Smooth muscle cell (in vitro differentiated cells): ENCODE data around the gene SYNGAP1. TPM values are rescaled to one million over a fixed set of nuclear protein-coding genes. Genes with fewer than 3 reads are reported as not detected.

Experiments used
- DNase-seq: peaks from one replicate; lab custom pipeline; 2025; ENCODE audit not compliant: unreplicated experiment; lab: John Stamatoyannopoulos, UW
- H2AFZ ChIP-seq: fragments of 200-600 bp; sonication (generic); 2 replicates; pipeline ENCODE4 v1.6.0; 2016; ENCODE audit warnings: antibody characterized with exemption, low read depth, mild to moderate bottlenecking
- H3F3A ChIP-seq: fragments of 200-600 bp; sonication (generic); 2 replicates; pipeline ENCODE4 v1.6.0; 2017; ENCODE audit warnings: antibody characterized with exemption, low read depth
- H3K27ac ChIP-seq: fragments of 200-600 bp; sonication (generic); 2 replicates; pipeline ENCODE4 v1.5.1; 2016; ENCODE audit warnings: low read depth, mild to moderate bottlenecking
- H3K27me3 ChIP-seq: fragments of 200-600 bp; sonication (generic); 2 replicates; pipeline ENCODE4 v1.6.1; 2016; ENCODE audit warnings: low read depth, mild to moderate bottlenecking
- H3K36me3 ChIP-seq: fragments of 200-600 bp; sonication (generic); 2 replicates; pipeline ENCODE4 v1.5.1; 2016; ENCODE audit warnings: low read depth
- H3K4me1 ChIP-seq: fragments of 200-600 bp; sonication (generic); 2 replicates; pipeline ENCODE4 v1.5.1; 2016; ENCODE audit warnings: low read depth
- H3K4me2 ChIP-seq: fragments of 200-600 bp; sonication (generic); 2 replicates; pipeline ENCODE4 v1.6.0; 2016; ENCODE audit warnings: mild to moderate bottlenecking
- H3K4me3 ChIP-seq: fragments of 200-600 bp; sonication (generic); 2 replicates; pipeline ENCODE4 v1.5.1; 2016; ENCODE audit warnings: mild to moderate bottlenecking
- H3K79me2 ChIP-seq: fragments of 200-600 bp; sonication (generic); 2 replicates; pipeline ENCODE4 v1.6.0; 2016; ENCODE audit warnings: low read depth, mild to moderate bottlenecking
- H3K9ac ChIP-seq: fragments of 200-600 bp; sonication (generic); 2 replicates; pipeline ENCODE4 v1.6.0; 2016; ENCODE audit warnings: low read depth
- H3K9me3 ChIP-seq: fragments of 200-600 bp; sonication (generic); replicated peaks from 2 replicates; pipeline ENCODE4 v1.5.1; 2016; ENCODE audit warnings: low read depth
- H4K20me1 ChIP-seq: fragments of 200-600 bp; sonication (generic); 2 replicates; pipeline ENCODE4 v1.6.0; 2016; ENCODE audit warnings: low read depth
- CTCF ChIP-seq: fragments of 200-600 bp; sonication (generic); IDR thresholded peaks from 2 replicates; pipeline ENCODE4 v1.5.1; 2017; ENCODE audit warnings: borderline replicate concordance, mild to moderate bottlenecking, antibody characterized with exemption; ENCODE audit not compliant: insufficient read depth, poor library complexity, severe bottlenecking
- WGBS: methylation state at CpG from one replicate; pipeline ENCODE4 v1.1.7; 2016; ENCODE audit warnings: low lambda C conversion rate; 5-methylcytosine and 5-hydroxymethylcytosine counted together
- polyA plus RNA-seq: library from polyadenylated mRNA; unstranded; fragments of >200 nt; fragmentation: Nextera tagmentation; extraction: Ambion mirVana; gene quantifications from 2 replicates; pipeline ENCODE4 v1.2.1, GENCODE V29; 2016
- total RNA-seq: library from RNA; depleted of rRNA; stranded (reverse); fragments of >200 nt; gene quantifications from 2 replicates; pipeline ENCODE4 v1.2.3, GENCODE V29; 2014

SYNGAP1 gene
- total and polyA plus RNA-seq, 2 experiments from 2014 or later = 1.9 to 10.4 TPM

GRCh38 chr6:33443619-33444504, 24.0 kb downstream of the SYNGAP1 start:
- no peaks in the 10 kb centered on the region for H3K36me3 ChIP-seq
- H3K4me1 ChIP-seq = no peaks in the 10 kb centered on the region
- no peak overlapping the region for H2AFZ ChIP-seq
- DNase-seq = no peak
- TF ChIP-seq CTCF = no peak
- 98% methylated on average over 6 of the region's 18 CpGs for WGBS
- H3K4me2 ChIP-seq = no peak overlapping the region
- no peak overlapping the region for H3K27ac ChIP-seq
- no peaks in the 10 kb centered on the region for H3K79me2 ChIP-seq
- H3K4me3 ChIP-seq = no peak overlapping the region
- no peaks in the 10 kb centered on the region for H3K9me3 ChIP-seq
- H3F3A ChIP-seq = no peaks in the 10 kb centered on the region
- H3K27me3 ChIP-seq = no peaks in the 10 kb centered on the region
- H3K9ac ChIP-seq = no peak overlapping the region
- no peaks in the 10 kb centered on the region for H4K20me1 ChIP-seq

- no peak overlapping the region for H3K9ac ChIP-seq
- no peak overlapping the region for H3K4me2 ChIP-seq
- peaks cover 4% of the 10 kb centered on the region for H3F3A ChIP-seq
- H3K79me2 ChIP-seq = no peaks in the 10 kb centered on the region
- 98% methylated on average over 3 of the region's 3 CpGs for WGBS
- H3K4me1 ChIP-seq = no peaks in the 10 kb centered on the region
- H3K27me3 ChIP-seq = no peaks in the 10 kb centered on the region
- no peak overlapping the region for H3K4me3 ChIP-seq
- H2AFZ ChIP-seq = no peak overlapping the region
- H4K20me1 ChIP-seq = no peaks in the 10 kb centered on the region
- H3K27ac ChIP-seq = no peak overlapping the region
- H3K9me3 ChIP-seq = no peaks in the 10 kb centered on the region
- H3K36me3 ChIP-seq = no peaks in the 10 kb centered on the region
- no peak for DNase-seq
- no peak for TF ChIP-seq CTCF
Observed at GRCh38 chr6:33445119-33445603, 25.3 kb downstream of the SYNGAP1 start.

- Histone ChIP-seq H3K4me3 (no peak overlapping the region), H3K79me2 (no peaks in the 10 kb centered on the region), H4K20me1 (no peaks in the 10 kb centered on the region), H3K4me2 (no peak overlapping the region), H3K4me1 (no peaks in the 10 kb centered on the region), H3K27me3 (no peaks in the 10 kb centered on the region), H3K27ac (no peak overlapping the region), H2AFZ (no peak overlapping the region), H3K9me3 (no peaks in the 10 kb centered on the region), H3K36me3 (no peaks in the 10 kb centered on the region), H3K9ac (no peak overlapping the region), H3F3A (peaks cover 5% of the 10 kb centered on the region)
- no peak for DNase-seq
- WGBS = 100% methylated on average over 10 of the region's 10 CpGs
- TF ChIP-seq CTCF = no peak
Observed at GRCh38 chr6:33446356-33446755, 26.5 kb downstream of the SYNGAP1 start.
